Measurements from ENCODE around the gene MKI67.

The MKI67 gene

DNA sequence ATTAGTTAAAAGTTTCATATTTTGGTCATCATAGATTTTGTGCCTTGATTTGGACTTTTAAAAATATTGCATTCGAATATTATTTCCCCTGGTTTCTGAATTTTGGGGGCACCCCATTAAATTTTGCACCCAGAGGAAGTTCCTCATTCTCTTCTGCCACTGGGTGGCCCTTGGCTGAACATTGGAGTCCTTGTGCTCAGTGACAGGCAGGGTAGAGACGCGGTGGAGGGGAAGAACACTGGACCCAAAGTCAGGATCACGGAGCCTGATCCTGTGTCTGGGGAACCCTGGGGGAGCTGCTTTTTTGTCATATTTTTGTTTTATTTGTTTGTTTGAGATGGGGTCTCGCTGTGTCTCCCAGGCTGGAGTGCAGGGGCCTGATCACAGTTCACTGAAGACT, 74.7 kb downstream of the MKI67 start:
- DNase-seq (ENCODE audit: low spot score): no peak

DNA sequence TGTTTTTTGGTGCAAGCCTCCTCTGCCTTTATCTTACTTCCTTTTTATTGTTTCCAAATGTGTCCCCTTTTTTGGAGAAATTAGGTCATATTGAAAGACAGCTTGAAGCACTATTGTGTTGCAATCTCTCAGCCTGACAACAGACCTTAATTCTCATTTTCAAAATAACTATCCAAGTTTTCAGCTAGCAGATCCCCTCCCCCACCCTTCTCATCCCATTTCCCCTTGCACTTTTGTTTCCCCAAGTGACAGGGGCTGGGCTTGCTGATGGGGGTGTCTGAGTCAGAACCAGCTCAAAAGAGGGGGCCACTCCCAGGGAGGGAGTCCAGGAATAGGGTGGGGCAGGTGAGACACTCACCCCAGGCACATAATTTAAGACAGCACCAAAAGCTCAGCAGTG, 75.3 kb downstream of the MKI67 start:
- no peak for DNase-seq (ENCODE audit: low spot score)

DNA sequence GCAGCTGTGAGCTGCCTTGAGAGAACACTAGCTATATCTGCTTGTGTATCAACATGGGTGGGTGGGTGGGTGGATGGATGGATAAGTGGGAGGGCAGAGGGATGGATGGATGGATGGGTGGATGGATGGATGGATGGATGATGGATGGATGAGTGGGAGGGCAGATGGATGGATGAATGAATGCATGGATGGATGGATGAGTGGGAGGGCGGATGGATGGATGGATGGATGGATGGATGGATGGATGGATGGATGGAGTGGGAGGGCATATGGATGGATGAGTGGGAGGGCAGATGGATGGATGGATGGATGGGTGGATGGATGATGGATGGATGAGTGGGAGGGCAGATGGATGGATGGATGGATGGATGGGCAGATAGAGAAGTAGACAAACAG, 76.1 kb downstream of the MKI67 start:
- no peak for DNase-seq (ENCODE audit: low spot score)

DNA sequence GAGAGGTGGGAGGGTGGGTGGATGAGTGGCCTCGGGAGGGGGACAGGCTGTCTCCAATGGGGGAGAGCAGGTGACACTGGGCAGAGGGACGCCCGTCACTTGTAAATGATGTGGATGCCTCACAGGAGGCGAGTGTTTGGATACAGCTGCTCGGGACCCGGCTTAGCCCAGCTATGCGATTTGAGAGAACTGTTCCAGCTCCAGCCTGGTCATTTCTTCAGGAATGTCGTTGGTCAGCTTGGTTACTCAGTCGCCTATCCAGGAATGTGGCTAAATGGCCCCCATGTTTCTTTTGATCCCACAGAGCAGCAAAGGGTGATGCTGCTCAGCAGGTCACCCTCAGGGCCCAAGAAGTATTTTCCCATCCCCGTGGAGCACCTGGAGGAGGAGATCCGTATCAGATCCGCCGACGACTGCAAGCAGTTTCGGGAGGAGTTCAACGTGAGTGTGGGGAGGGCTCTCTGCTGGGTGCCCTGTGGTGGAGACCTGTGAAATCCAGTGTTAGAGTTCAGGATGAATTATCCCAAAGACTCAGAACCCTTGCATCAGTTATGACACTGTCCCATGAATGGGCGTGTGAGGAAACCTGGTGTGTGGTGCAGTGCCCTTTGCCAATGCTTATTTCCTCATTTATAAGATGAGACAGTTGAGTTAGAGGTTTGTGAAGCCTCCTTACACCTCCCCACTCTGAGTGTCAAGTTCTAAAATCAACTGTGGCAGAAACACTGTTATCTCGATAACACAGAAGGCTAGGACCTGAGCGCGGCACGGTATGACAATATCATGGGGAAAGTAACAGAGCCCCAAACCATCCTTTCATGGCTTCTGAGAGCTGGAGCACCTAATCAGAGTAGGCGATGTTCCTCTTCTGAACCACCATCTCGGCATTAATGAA, 76.8 kb downstream of the MKI67 start:
- DNase-seq (ENCODE audit: low spot score): no peak

DNA sequence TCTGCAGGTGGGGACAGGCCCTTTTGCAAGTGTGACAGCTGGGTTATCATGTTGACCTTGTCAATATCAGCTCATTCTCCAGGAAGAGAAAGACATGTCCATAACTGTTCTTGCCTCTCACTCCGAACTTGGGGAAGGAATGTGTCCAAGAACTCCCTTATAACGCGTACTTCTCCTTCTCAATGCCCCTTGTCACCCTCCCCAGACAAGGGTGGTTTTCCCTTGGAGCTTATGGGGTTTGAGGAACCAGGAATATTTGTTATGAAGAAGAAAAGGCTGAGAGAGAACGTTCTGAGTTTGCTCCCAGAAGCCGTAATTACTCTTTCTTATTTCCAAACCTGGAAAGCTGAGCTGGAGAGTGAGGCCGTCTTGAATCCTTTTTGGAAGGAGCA, 77.4 kb downstream of the MKI67 start:
- DNase-seq (ENCODE audit: low spot score): no peak

DNA sequence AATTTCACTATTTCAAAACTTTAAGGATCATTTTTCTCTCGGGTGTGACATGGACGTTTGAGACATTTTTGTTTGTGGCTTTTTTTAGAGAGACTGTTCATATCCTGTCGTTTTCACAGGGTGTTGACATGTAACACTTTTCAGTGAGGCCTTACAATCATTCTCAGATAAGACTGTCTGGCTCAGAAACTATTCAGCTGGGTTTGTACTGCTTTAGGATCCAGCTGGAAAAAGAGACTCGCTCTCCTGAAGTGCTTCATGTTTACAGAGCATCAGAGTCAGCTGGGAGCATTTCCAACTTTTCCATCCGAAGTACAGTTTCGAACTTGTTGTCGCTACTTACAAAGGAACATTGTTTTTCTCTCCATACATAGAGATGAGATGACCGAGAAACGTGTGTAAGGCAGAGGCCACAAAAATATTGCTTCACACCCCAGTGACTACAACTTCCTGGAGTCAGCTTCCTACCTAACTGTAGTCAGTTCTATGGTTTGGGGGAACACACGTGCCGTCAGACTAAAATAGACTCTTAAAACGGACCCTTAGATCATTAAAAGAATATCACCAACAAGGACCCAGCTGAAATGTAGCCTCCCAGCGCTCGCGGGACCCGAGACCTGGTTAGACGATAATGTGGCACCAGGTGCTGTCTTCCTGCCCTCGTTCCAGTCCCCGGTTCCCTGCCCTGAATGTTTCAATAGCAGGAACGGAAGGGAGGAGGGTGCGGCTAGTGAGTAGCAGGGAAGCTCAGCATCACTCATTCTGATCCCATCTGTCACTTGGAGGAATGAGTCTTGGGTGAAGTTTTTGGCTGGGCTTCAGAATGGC, 78.0 kb downstream of the MKI67 start:
- DNase-seq (ENCODE audit: low spot score): peak; percentile 20

DNA sequence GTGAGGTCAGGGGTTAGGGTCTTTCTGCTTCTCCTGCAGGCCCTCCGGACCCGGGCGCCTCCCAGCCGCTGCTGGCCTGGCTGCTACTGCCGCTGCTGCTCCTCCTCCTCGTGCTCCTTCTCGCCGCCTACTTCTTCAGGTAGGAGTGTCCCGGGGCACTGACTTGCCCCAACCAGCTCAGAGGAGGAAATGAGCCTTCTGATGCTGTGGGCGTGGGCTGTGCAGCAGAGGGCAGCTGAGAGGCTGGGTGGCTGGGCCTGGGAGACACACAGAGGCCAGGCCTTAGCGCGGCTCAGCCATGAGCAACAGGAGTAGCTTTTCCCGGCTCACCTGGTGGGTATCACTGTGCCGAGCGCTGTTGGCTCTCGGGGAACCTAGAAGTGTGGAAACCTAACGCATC, 78.9 kb downstream of the MKI67 start:
- DNase-seq (ENCODE audit: low spot score): peak; percentile 6

DNA sequence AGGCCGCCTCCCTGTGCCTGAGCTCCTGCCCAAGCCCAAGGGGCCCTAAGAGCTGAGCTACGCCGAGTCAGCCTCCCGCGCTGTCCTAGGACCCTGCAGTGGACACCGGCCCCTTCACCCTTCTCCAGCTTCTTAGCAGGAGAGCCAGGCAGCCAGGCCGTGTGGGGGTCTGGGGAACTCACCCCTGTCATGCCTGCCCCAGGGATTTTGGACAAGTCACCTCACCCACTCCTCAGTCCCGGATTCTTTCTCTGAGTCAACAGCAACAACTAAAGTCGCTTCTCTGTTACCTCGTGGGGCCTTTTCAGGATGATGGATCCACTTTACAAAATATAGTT, 79.3 kb downstream of the MKI67 start:
- no peak for DNase-seq (ENCODE audit: low spot score)
